ENCODE results near the gene HELZ2. TPM values are rescaled to one million over a fixed set of nuclear protein-coding genes. Genes with fewer than 3 reads are reported as not detected.

HELZ2 gene
- total RNA-seq, 2 donors from 2014 or later: 12.1 to 36.0 TPM

DNA sequence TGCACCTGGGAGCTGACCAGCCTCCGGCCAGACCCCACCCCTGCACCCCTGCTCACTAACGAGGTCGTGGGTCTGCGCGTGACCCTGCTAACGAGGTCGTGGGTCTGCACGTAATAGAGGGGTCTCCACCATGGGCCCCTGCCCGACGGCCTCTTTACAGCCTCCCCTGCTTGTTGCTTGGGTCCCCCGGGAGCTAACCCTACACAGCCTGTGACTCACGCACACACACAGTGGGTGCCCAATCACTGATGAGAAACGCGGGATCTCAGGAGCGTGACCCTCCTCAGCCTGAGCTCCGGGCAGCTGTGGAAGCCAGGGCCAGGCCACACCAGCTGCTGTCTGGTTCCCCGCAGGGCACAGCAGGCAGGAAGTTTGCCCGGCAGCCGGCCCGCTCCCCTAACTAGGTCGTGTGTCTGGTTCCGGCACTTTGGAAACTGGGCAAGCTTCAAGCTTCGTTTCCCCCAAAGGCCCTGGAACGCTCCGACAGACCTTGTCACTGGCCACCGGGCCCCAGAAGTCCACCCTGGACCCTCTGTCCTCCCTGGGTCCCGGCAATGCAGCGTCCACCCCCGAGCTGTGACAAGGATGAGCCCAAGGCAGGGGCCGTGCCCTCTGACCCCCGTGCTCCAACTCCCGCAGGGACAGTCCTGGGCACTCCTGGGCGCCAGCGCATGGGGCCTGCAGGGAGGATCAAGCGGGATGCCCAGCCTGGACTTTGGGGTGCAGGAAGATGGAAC lies 37.6 kb downstream of the HELZ2 start:
- DNase-seq (peak; percentile 24), ATAC-seq (no peak)
- intact Hi-C loops (cut with DNase I): loop anchor here (5.0 to 10.0 kb wide), 4 partner anchors 76 to 441 kb away; partner anchors contain the start of gene SAMD10 (in 1 of the 2)

DNA sequence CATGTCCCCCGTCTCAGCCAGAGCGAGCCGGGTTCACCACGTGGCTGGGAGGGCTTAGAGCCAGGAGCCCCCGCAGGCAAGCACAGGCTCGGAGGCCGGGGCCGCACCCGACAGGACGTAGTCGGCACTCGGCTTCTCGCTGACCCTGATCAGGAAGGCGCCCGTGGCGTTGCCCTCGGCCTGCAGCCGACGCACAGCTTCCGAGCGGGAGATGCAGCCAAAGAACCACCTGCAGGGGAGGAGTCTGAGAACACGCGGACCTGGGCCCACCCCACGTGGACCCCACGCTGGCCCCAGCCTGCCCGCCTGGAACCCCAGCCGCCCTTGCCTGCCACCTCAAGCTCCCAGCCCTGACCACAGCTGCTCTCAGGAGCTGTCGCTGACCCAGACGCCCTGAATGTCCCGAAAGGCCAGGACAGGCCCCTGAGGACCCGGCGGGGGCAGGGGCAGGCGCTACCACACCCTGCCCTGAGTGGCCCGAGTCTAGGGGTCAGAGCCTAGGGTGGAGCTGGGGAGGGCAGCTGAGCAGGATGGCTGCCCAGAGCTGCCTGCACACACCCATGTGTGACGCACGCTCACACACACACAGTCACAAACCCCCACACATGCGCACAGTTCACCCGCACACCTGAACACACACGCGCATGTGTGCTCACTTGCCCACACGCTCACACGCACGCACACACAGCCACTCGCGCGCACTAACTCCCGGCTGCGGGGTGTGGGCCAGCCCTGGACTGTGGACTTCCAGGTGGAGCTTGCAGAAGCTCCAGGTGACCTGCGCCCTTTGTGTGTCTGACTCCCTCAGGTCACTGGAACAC lies 39.0 kb downstream of the HELZ2 start:
- DNase-seq (peak; percentile 25), ATAC-seq (no peak)
- intact Hi-C loops (cut with DNase I): loop anchor here (5.0 to 10.0 kb wide), 4 partner anchors 77 to 442 kb away; partner anchors contain the start of gene SAMD10 (in 1 of the 2)

DNA sequence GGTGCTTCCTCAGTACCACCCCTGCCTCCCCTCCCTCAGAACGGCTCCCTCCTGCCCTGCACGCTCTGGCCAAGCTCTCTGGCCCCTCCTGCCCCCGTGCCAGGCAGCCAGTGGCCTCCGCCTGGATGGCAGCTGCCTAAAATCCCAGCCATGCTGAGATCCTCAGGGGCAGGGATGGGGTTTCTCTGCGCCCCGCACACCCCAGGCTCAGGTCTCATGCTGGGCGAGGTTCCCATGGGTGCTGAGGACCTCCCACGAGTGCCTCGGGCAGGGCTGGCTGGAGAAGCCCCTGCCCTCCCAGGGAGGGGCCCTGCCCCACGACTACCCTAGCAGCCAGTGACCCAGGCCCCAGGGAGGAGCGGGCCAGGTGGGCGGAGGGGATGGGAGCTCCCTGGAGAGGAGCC lies 39.6 kb downstream of the HELZ2 start:
- intact Hi-C loops (cut with DNase I): loop anchor here in 1 of 2 donors (10.0 kb wide), 1 partner anchor 340 kb away; no protein-coding TSS in a partner anchor

DNA sequence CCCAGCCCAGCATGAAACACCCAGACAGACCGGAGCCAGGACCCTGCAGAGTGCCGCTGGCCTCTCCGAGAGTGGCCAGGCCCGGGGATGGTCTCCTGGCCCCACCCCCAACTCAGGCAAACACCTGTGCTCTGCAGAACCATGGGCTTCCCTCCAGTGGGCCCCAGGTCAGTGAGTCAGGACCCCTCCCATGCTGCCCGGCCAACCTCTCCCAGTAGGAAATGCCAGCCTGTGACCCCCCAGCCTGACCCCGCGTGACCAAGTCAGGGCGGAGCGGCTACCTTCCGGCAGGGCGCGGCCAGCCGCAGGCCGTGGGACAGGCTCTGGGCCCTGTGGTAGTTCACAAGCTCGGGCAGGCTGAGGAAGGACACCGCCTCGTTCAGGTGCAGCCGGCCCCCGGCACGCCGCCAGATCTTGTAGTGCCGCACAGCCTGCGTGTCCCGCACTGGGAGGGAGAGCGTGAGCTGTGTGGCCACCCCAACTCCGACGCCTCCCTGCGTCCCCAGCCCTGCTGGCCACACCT lies 40.1 kb downstream of the HELZ2 start:
- DNase-seq: peak; percentile 22
- ATAC-seq: no peak
- intact Hi-C loops (cut with DNase I): loop anchor here in 1 of 2 donors (10.0 kb wide), 1 partner anchor 341 kb away; no protein-coding TSS in a partner anchor

More for the DNA sequence above, 39.6 kb downstream of the HELZ2 start:
- DNase-seq: no peak
- ATAC-seq: no peak

DNA sequence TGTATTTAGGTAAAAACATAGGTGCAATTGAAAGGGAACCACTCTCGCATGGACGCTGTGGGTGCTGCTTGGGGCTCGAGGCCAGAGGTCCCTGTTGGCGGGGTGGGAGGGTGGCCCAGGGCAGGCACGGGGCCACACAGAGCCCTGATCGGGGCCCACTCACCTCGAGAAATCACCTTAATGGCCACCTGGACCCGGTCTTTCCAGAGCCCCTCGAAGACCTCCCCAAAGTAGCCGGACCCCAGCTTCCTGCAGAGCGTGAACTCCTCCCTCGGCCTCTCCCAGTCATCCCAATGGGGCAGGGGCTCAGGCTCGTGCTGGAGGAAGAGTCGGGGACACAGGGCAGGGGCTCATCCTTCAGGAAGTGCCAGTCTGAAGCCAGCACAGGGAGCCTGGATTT lies 40.7 kb downstream of the HELZ2 start:
- intact Hi-C loops (cut with DNase I): loop anchor here in 1 of 2 donors (10.0 kb wide), 1 partner anchor 341 kb away; no protein-coding TSS in a partner anchor
- DNase-seq: no peak
- no peak for ATAC-seq

DNA sequence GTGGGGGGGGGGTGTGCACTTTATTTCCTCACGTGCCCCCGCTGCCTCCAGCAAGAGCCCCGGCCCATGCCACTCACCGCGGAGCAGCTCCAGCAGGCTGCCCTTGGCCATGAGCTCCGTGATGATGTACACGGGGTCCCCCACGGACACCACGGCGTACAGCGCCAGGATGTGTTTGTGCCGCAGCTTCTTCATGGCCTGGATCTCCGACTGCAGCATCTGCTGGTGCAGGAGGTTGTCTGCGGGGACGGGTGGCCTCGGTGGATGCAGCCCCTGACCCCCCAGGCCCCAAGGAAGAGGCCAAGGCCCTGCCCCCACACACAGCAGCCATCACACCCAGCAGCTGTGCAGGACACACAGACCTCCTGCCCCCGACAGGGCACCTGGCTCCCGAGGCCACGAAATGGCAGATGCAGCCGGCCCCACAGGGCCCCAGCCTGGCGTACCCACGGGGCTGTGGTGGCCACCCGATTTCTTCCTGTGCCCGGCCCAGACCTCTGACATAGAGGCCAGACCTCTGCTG lies 41.5 kb downstream of the HELZ2 start:
- DNase-seq (peak; percentile 20), ATAC-seq (no peak)
- intact Hi-C loops (cut with DNase I): loop anchor here in 1 of 2 donors (10.0 kb wide), 1 partner anchor 342 kb away; no protein-coding TSS in a partner anchor

DNA sequence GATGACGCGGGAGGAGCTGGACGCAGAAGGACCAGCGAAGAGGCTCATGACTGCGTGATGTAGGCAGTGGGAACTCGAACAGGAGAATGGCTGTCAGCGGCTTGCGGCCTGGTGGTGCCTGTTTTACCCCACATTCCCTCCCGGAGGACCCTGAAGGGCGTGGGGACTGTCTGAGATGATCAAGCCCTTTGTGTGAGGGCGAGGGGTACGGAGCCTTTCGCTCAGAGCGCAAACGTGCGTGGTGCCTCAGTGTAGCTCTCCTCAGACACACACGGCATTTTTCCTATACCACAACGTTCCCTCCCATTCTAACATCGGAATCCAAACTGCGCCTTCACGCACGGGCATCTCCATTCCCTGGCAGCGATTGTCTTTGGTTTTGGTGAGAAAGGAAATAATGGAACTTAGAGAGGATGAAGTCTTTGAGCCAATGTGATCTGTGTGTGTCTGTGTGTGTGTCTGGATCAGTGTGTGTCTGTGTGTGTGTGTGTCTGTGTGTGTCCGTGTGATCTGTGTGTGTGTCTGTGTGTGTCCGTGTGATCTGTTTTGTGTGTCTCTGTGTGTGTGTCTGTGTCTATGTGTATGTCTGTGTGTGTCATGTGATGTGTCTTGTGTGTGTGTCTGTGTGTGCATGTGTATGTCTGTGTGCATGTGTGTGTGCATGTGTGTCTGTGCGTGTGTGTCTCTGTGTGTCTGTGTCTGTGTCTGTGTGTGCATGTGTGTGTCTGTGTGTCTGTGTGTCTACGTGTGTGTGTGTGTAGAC lies 42.2 kb downstream of the HELZ2 start:
- no peak for DNase-seq
- ATAC-seq: no peak
- intact Hi-C loops (cut with DNase I): loop anchor here in 1 of 2 donors (10.0 kb wide), 1 partner anchor 343 kb away; no protein-coding TSS in a partner anchor

DNA sequence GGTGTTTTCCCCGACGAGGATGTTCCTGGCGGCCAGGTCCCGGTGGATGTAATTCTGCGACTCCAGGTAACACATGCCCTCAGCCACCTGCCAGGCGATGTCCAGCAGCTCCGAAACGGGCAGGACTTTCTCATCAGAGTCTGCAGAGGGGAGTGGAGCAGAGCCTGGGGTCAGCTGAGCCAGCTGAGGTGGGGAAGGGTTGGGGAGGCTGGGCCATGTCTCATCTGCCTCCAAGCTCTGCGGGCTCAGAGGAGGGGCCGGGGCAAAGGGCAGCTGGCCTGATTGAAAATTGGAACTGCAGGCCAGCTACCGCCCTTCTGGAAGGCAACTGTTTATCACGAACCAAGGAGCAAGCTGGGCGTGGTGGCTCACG lies 43.3 kb downstream of the HELZ2 start:
- ATAC-seq (no peak), DNase-seq (peak; percentile 15)
- intact Hi-C loops (cut with DNase I): loop anchor here in 1 of 2 donors (10.0 kb wide), 1 partner anchor 344 kb away; no protein-coding TSS in a partner anchor

DNA sequence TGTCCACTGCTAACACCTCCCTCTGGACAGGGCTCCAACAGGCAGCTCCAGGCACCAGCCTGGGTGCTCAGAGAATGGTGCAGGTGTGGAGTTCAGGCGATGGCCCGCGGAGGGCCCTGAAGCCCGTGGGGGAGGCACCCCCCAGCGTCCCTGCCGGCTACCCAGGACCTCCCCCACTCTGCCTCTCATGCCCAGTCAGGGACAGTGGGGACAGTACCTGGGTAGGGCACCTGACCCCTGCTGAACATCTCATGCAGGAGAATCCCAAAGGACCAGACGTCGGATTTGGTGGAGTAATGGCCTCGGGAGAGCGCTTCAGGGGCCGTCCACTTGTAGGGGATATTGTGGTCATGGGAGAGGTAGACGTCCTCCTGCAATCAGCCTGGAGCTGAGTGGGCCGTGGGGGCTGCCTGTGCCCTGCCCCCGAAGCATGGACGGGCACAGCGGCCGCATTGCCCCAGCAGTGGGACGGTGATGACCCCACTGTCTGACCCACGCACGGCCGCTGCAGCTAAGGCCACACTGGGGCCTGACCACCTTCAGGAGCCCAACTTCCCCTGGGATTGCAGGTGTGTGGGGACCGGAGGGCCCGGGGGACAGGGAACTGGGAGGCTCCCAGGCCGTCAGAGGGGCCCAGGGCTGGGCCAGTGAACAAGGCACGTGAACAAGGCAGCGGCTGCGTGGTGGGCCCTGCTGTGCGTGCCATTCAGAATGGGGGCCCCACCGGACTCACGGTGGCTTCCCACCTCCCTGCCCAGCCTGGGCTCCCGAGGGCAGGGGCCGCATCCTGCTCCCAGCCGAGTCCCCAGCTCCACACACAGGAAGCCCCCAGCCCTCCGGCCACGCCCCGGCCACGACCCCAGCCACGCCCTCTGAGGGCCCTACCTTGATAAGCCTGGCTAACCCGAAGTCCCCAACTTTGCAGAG lies 43.9 kb downstream of the HELZ2 start:
- peak; percentile 21 for DNase-seq
- intact Hi-C loops (cut with DNase I): loop anchor here in 1 of 2 donors (10.0 kb wide), 1 partner anchor 345 kb away; no protein-coding TSS in a partner anchor

DNA sequence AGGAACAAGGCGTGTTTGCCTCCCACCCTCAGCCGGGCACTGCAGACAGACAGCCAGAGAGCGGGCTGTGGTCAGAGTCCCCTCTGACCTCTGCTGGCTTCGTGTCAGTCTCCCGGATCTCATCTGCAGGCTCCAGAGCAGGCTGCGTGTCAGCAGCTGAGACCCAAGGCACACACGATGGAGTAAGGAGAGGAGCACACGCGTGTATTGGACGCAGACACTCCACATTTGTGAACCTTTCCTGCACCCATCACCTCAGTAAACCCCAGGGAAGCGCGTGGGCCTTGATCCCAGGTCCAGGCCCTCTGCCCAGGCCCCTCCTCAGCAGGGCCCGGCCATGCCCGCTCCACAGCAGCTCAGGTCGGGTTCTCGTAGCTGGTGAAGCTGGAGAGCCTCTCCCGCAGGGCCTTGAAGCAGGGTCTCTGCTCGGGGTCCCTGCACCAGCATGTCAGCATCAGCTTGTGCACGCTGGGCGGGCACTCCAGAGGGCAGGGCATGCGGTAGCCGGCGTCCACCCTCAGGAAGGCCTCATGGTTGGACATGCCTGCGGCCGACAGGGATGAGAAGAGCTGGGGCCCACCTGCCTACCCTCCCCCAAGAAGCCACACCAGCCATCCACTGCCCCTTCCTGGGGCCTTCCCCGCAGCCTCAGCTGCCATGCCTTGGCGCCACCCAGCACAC lies 44.7 kb downstream of the HELZ2 start:
- DNase-seq: peak; percentile 17
- ATAC-seq: no peak
- intact Hi-C loops (cut with DNase I): no loop called here

More for the DNA sequence above, 43.9 kb downstream of the HELZ2 start:
- ATAC-seq: no peak

DNA sequence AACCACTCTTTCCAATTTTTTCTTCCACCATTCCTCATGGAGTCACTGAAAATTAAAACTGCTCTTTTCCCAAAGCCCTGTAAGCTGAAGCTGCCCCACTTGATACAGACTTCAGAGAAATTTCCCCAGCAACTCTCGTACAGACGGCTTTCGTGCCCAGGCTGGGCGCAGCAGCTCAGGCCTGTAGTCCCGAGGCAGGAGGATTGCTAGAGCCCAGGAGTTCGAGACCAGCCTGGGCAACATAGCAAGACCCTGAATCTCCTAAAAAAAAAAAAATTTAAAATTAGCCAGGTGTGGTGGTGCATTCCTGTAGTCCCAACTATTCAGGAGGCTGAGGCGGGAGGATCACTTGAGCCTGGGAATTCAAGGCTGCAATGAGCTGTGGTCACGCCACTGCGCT lies 46.9 kb downstream of the HELZ2 start:
- intact Hi-C loops (cut with DNase I): no loop called here
- ATAC-seq (no peak), DNase-seq (no peak)

DNA sequence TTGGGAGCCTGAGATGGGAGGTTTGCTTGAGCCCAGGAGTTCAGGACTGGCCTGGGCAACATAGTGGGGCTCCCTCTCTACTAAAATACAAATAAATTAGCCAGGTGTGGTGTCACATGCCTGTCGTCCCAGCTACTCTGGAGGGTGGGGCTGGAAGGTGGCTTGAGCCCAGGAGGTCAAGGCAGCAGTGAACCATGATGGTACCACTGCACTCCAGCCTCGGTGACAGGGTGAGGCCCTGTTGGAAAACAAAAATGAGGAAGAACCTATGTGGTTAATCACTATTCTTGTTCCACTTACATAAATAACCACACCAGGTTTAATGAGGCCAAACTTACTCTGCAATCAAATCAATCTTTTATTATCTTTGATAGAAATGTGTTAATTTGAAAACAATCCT lies 48.1 kb downstream of the HELZ2 start:
- DNase-seq: no peak
- ATAC-seq: no peak
- intact Hi-C loops (cut with DNase I): no loop called here

DNA sequence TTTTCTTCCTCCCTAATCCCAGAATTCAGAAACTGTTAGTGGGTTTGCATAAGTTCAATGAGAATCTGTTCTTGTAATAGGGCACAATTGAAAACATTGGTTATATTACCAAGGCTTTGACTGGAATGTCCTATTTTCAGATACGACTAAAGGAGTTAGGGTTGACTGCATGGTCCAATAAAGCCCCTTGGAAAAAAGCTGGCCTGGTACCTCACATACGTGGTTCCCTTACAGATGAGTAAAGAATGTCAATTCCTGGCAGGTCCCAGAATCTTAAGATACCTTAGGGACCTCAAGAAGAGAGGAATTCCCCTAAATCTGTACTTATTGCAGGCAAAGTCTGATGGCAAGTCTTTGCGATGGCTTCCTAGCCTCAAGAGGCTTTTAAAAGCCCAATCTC lies 48.9 kb downstream of the HELZ2 start:
- ATAC-seq (no peak), DNase-seq (no peak)
- intact Hi-C loops (cut with DNase I): no loop called here

Data from left cardiac atrium (tissue), 4 donors.